MM.1S (cell line): ENCODE results near the gene BCO2.

Experiments
- EZH2 ChIP-seq: fragments of 300-600 bp; sonication (generic); optimal IDR thresholded peaks from 2 replicates; pipeline ENCODE3; 2017; ENCODE audit warnings: low read depth, mild to moderate bottlenecking, antibody characterized with exemption, low read length, mixed read lengths
- TF ChIP-seq, protein P1 (sequence below): fragments of 300-600 bp; sonication (generic); IDR thresholded peaks from 2 replicates; pipeline ENCODE4 v1.5.1; 2016; ENCODE audit warnings: antibody characterized with exemption, low read length, mixed read lengths

DNA sequence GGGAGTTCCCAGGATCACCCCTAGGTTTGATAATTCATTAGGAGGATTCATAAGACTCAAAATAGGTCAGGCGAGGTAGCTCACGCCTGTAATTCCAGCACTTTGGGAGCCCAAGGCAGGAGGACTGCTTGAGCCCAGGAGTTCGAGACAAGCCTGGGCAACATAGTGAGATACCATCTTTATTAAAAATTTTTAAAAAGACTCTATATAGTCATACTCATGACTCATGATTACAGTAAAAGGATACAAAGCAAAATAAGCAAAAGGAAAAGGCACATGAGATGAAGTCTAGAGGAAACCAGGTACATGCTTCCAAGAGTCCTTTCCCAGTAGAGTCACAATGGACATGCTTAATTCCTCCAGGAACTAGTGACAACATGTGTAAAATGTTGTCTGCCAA, 37.0 kb downstream of the BCO2 start:
- TF ChIP-seq, protein P1, sequence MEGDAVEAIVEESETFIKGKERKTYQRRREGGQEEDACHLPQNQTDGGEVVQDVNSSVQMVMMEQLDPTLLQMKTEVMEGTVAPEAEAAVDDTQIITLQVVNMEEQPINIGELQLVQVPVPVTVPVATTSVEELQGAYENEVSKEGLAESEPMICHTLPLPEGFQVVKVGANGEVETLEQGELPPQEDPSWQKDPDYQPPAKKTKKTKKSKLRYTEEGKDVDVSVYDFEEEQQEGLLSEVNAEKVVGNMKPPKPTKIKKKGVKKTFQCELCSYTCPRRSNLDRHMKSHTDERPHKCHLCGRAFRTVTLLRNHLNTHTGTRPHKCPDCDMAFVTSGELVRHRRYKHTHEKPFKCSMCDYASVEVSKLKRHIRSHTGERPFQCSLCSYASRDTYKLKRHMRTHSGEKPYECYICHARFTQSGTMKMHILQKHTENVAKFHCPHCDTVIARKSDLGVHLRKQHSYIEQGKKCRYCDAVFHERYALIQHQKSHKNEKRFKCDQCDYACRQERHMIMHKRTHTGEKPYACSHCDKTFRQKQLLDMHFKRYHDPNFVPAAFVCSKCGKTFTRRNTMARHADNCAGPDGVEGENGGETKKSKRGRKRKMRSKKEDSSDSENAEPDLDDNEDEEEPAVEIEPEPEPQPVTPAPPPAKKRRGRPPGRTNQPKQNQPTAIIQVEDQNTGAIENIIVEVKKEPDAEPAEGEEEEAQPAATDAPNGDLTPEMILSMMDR: no peak
- TF ChIP-seq EZH2: no peak
